GM12873 (cell line): Measurements from ENCODE around the gene LRP1.

Experiments used
- TF ChIP-seq, protein P1 (sequence below): IDR thresholded peaks from 2 replicates; pipeline ENCODE4 v1.5.1; 2012; ENCODE audit warnings: low read depth, mild to moderate bottlenecking, moderate library complexity, low read length, control low read depth; ENCODE audit not compliant: insufficient read depth; ENCODE audit errors: missing control alignments

LRP1 gene

DNA sequence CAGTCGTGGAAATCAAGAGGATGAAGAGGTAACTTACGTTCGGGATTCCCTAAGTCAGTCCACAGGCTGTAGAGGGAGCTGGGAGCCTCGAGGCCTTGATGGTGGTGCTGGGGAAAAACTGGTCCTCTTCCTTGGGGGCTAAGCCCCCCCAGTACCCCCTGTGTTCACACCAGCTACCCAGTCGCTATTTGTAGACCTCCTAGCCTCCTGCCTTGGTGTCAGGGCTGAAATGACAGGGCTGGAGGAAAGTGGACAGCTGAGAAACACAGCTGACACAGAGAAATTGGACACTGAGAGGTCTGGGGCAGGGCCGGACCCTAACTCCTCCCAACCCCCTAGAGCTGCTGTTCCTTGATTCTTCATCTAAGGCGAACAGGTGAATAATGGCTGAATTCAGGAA lies 122.7 kb downstream of the LRP1 start, which contains the start of gene STAC3:
STAC3 (minus strand) TSS at position 232 of the 400 bp plus-strand sequence. CDS start 1,551 bp downstream, outside the sequence.
- TF ChIP-seq, protein P1, sequence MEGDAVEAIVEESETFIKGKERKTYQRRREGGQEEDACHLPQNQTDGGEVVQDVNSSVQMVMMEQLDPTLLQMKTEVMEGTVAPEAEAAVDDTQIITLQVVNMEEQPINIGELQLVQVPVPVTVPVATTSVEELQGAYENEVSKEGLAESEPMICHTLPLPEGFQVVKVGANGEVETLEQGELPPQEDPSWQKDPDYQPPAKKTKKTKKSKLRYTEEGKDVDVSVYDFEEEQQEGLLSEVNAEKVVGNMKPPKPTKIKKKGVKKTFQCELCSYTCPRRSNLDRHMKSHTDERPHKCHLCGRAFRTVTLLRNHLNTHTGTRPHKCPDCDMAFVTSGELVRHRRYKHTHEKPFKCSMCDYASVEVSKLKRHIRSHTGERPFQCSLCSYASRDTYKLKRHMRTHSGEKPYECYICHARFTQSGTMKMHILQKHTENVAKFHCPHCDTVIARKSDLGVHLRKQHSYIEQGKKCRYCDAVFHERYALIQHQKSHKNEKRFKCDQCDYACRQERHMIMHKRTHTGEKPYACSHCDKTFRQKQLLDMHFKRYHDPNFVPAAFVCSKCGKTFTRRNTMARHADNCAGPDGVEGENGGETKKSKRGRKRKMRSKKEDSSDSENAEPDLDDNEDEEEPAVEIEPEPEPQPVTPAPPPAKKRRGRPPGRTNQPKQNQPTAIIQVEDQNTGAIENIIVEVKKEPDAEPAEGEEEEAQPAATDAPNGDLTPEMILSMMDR: no peak

- TF ChIP-seq, protein P1: no peak
These were observed 126.4 kb downstream of the LRP1 start for GRCh38 chr12:57254506-57255280.

DNA sequence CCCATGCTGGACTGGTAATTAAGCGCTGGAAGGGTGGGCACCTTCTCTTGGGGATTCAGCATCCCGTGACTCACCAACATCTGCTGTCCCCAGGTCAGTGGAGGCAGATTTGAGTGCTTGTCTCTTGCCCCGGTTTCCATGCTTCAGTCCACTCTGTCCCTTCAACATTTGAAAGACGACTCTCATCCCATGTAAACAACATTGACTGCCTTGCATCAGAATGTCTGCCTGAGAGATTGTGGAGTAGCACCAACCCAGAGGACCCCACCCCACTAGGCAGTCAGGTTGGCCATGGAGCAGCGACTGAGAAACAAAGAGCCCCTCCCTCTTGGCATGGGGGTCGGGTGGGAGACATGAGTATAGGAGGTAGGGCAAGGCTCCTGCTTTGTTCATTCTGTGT lies 127.6 kb downstream of the LRP1 start:
- TF ChIP-seq, protein P1: no peak

- TF ChIP-seq, protein P1: no peak
These were observed 131.0 kb downstream of the LRP1 start for GRCh38 chr12:57258977-57259970.

DNA sequence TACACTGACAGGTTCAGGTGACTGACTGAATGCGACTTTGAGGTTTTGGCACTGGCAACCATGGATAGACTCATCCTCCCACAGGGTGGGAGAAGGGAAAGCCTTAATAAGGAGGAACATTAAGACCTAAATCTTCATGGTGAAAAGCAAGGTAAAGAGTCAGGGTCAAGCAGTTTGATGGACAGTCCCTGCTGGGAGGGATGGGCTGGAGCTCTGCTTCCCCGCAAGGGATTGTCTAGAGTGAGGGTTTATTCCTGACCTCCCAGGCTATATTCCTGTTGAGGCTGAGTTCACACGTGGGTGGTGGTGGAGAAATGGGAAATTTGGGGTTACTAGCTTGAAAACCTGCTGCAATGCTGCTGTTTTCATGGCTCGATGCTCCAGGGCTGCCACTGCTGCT lies 132.1 kb downstream of the LRP1 start:
- TF ChIP-seq, protein P1: no peak

- TF ChIP-seq, protein P1: no peak
These were observed 133.2 kb downstream of the LRP1 start for GRCh38 chr12:57261428-57261865.

DNA sequence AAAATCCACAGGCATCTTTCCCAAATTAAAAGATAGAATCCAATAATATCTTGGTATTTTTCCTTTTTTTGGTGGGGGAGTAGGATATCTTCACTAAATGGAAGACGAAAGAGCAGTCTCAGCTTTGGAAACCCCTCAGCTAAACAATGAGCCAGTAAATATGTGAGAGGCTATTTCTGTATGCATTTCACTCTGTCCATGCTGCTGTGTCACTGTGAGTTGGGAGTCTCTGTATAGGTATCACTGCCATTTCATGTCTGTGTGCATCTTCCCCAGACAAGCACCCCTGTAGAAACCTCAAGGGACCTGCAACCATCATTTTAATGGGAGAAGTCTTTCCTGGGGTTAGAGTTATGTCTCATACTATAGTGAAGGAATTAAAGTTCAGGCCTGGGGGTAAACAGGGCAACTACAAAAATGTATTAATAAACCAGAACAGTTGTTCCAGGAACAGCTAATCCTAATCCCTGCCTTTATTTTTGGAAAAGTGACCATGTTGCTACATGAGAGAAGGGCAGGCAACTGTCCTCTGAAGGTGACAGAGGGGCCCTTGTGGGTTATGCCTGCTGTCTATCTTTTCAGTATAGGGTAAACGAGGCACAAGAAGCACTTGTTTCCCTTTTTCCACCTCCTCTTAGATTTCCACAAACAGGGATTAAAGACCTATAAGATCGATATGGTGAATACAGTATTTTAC lies 134.0 kb downstream of the LRP1 start:
- TF ChIP-seq, protein P1: no peak
